ENCODE measurements around the gene ADGRE2.

ADGRE2 gene

GRCh38 chr19:14728595-14728994, 49.8 kb downstream of the ADGRE2 start:
- FAIRE-seq (no peak), DNase-seq (ENCODE audit: insufficient read length, low spot score) (no peak)
- no peak for TF ChIP-seq POLR2A (IDR thresholded peaks at IDR 0.05; ENCODE audit: low read depth, low read length)

- no peak for TF ChIP-seq POLR2A (IDR thresholded peaks at IDR 0.05; ENCODE audit: low read depth, low read length)
- DNase-seq (ENCODE audit: insufficient read length, low spot score) (no peak), FAIRE-seq (no peak)
Measured at GRCh38 chr19:14722127-14722526, 56.2 kb downstream of the ADGRE2 start.

GRCh38 chr19:14719162-14719561, 59.2 kb downstream of the ADGRE2 start:
- FAIRE-seq = no peak
- no peak for TF ChIP-seq POLR2A (IDR thresholded peaks at IDR 0.05; ENCODE audit: low read depth, low read length)
- DNase-seq (ENCODE audit: insufficient read length, low spot score) = no peak

GRCh38 chr19:14718522-14719116, 59.7 kb downstream of the ADGRE2 start:
- TF ChIP-seq POLR2A (IDR thresholded peaks at IDR 0.05; ENCODE audit: low read depth, low read length) = no peak

GRCh38 chr19:14715841-14716240, 62.5 kb downstream of the ADGRE2 start:
- FAIRE-seq = no peak
- no peak for TF ChIP-seq POLR2A (IDR thresholded peaks at IDR 0.05; ENCODE audit: low read depth, low read length)
- DNase-seq (ENCODE audit: insufficient read length, low spot score) = no peak

More at GRCh38 chr19:14718522-14719116, 59.7 kb downstream of the ADGRE2 start:
- DNase-seq (ENCODE audit: insufficient read length, low spot score) = no peak
- no peak for FAIRE-seq

GRCh38 chr19:14704450-14704849, 73.9 kb downstream of the ADGRE2 start:
- FAIRE-seq = no peak
- no peak for DNase-seq (ENCODE audit: insufficient read length, low spot score)
- TF ChIP-seq POLR2A (IDR thresholded peaks at IDR 0.05; ENCODE audit: low read depth, low read length) = no peak

- DNase-seq (ENCODE audit: insufficient read length, low spot score) (no peak), FAIRE-seq (no peak)
- TF ChIP-seq POLR2A (IDR thresholded peaks at IDR 0.05; ENCODE audit: low read depth, low read length) = no peak
Measured at GRCh38 chr19:14703833-14704232, 74.5 kb downstream of the ADGRE2 start.

- DNase-seq (ENCODE audit: insufficient read length, low spot score) (no peak), FAIRE-seq (no peak)
- TF ChIP-seq POLR2A (IDR thresholded peaks at IDR 0.05; ENCODE audit: low read depth, low read length) = no peak
Measured at GRCh38 chr19:14700711-14701375, 77.5 kb downstream of the ADGRE2 start.

- DNase-seq (ENCODE audit: insufficient read length, low spot score) (no peak), FAIRE-seq (no peak)
- TF ChIP-seq POLR2A (IDR thresholded peaks at IDR 0.05; ENCODE audit: low read depth, low read length) = no peak
Measured at GRCh38 chr19:14699641-14700040, 78.7 kb downstream of the ADGRE2 start.

- FAIRE-seq (no peak), DNase-seq (ENCODE audit: insufficient read length, low spot score) (no peak)
- TF ChIP-seq POLR2A (IDR thresholded peaks at IDR 0.05; ENCODE audit: low read depth, low read length) = no peak
Measured at GRCh38 chr19:14695471-14695870, 82.9 kb downstream of the ADGRE2 start.

- DNase-seq (ENCODE audit: insufficient read length, low spot score) (no peak), FAIRE-seq (no peak)
- no peak for TF ChIP-seq POLR2A (IDR thresholded peaks at IDR 0.05; ENCODE audit: low read depth, low read length)
Measured at GRCh38 chr19:14694641-14695266, 83.6 kb downstream of the ADGRE2 start.

GRCh38 chr19:14689598-14690503, 88.5 kb downstream of the ADGRE2 start, which contains the start of gene ZNF333:
TSS of gene ZNF333 (plus strand) at chr19:14690048. CDS start at chr19:14693492, 3,444 bp downstream.
- peak; percentile 47; the same call in 1 of the 2 replicates for TF ChIP-seq POLR2A (IDR thresholded peaks at IDR 0.05; ENCODE audit: low read depth, low read length)
- DNase-seq (ENCODE audit: insufficient read length, low spot score) (peak; percentile 92), FAIRE-seq (no peak)

- DNase-seq (ENCODE audit: insufficient read length, low spot score) = no peak
- FAIRE-seq = no peak
- TF ChIP-seq POLR2A (IDR thresholded peaks at IDR 0.05; ENCODE audit: low read depth, low read length) = no peak
Measured at GRCh38 chr19:14686411-14686810, 91.9 kb downstream of the ADGRE2 start.

- TF ChIP-seq POLR2A (IDR thresholded peaks at IDR 0.05; ENCODE audit: low read depth, low read length) = no peak
- no peak for DNase-seq (ENCODE audit: insufficient read length, low spot score)
- FAIRE-seq = no peak
Measured at GRCh38 chr19:14683439-14683838, 94.9 kb downstream of the ADGRE2 start.

All from H54 (cell line).